ENCODE data around the gene CEP85. TPM values are rescaled to one million over a fixed set of nuclear protein-coding genes. Genes with fewer than 3 reads are reported as not detected.

Gene CEP85
- total RNA-seq, 2 donors from 2014 or later: 2.8 to 4.0 TPM

DNA sequence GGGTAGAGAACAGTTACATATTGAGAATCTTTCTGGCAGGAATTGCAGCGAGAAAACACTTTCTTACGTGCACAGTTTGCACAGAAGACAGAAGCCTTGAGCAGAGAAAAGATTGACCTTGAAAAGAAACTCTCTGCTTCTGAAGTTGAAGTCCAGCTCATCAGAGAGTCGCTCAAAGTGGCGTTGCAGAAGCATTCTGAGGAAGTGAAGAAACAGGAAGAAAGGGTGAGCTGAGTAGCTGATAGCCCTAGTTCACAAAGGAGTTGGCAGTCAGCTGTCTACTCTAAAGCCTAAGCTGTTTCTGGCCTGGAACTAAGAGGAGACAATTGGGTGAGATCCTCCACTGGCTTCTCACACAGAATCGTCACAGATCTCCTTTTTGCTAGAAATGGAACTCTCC, 25.6 kb downstream of the CEP85 start:
- no peak for ATAC-seq (ENCODE audit: insufficient number of reproducible peaks, low FRiP score, low read depth)
- H3K27me3 ChIP-seq (replicated peaks; ENCODE audit: insufficient read depth): no peaks in the 10 kb centered on the region
- no peaks in the 10 kb centered on the region for H3K9me3 ChIP-seq
- no peak overlapping the region for H3K27ac ChIP-seq
- no peaks in the 10 kb centered on the region for H3K36me3 ChIP-seq
- no peaks in the 10 kb centered on the region for H3K4me1 ChIP-seq (ENCODE audit: control insufficient read depth in 1 of 2, low read depth in 2 of 2)
- TF ChIP-seq, protein P1, sequence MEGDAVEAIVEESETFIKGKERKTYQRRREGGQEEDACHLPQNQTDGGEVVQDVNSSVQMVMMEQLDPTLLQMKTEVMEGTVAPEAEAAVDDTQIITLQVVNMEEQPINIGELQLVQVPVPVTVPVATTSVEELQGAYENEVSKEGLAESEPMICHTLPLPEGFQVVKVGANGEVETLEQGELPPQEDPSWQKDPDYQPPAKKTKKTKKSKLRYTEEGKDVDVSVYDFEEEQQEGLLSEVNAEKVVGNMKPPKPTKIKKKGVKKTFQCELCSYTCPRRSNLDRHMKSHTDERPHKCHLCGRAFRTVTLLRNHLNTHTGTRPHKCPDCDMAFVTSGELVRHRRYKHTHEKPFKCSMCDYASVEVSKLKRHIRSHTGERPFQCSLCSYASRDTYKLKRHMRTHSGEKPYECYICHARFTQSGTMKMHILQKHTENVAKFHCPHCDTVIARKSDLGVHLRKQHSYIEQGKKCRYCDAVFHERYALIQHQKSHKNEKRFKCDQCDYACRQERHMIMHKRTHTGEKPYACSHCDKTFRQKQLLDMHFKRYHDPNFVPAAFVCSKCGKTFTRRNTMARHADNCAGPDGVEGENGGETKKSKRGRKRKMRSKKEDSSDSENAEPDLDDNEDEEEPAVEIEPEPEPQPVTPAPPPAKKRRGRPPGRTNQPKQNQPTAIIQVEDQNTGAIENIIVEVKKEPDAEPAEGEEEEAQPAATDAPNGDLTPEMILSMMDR (IDR thresholded peaks at IDR 0.05): no peak
- no peak for DNase-seq (ENCODE audit: low spot score)
- H3K4me3 ChIP-seq: no peak overlapping the region

DNA sequence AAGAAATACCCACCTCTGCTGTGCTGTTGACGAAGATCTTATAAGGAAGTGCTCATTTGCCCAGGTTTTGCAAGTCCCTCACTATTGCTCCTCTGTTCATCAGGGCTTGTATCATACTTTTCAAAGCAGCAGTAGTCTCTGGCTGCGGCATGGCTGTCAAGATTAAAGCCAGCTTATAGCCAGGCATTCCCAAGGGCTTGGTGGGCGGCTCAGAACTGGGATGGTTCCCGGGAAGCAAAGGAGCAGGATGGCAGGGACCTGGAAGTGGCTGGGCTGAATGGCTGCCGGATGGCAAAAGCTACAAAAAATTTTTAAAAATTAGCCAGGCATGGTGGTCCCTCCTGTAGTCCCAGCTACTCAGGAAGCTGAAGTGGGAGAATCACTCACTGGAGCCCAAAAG, 29.2 kb downstream of the CEP85 start:
- ATAC-seq (ENCODE audit: insufficient number of reproducible peaks, low FRiP score, low read depth): no peak
- no peak for DNase-seq (ENCODE audit: low spot score)
- H3K4me1 ChIP-seq (ENCODE audit: control insufficient read depth in 1 of 2, low read depth in 2 of 2): no peaks in the 10 kb centered on the region
- no peaks in the 10 kb centered on the region for H3K9me3 ChIP-seq
- TF ChIP-seq, protein P1 (IDR thresholded peaks at IDR 0.05): no peak
- no peaks in the 10 kb centered on the region for H3K27me3 ChIP-seq (replicated peaks; ENCODE audit: insufficient read depth)
- no peak overlapping the region for H3K27ac ChIP-seq
- H3K36me3 ChIP-seq: no peaks in the 10 kb centered on the region
- no peak overlapping the region for H3K4me3 ChIP-seq

DNA sequence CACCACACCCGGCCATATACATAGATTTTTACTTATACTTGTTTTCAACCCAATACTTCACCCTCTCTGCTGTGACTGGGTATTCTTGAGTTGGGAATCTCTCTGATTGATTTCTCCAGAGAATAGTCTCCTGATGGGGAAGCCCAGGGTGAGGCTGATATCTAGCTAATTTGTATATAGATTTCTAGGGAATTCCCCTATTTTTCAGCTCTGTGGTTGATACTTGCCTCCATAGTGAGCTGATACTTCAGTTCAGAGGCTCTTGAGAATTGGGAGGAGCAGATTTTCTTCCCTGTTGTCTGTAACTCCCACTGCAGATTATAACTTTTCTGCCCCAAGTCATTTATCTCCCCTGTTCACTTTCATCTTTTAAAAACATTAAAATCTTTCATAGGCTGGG, 31.4 kb downstream of the CEP85 start:
- H3K4me3 ChIP-seq: no peak overlapping the region
- no peak overlapping the region for H3K27ac ChIP-seq
- no peaks in the 10 kb centered on the region for H3K27me3 ChIP-seq (replicated peaks; ENCODE audit: insufficient read depth)
- TF ChIP-seq, protein P1 (IDR thresholded peaks at IDR 0.05): no peak
- no peak for ATAC-seq (ENCODE audit: insufficient number of reproducible peaks, low FRiP score, low read depth)
- H3K4me1 ChIP-seq (ENCODE audit: control insufficient read depth in 1 of 2, low read depth in 2 of 2): no peaks in the 10 kb centered on the region
- H3K9me3 ChIP-seq: no peaks in the 10 kb centered on the region
- no peak for DNase-seq (ENCODE audit: low spot score)
- no peaks in the 10 kb centered on the region for H3K36me3 ChIP-seq

DNA sequence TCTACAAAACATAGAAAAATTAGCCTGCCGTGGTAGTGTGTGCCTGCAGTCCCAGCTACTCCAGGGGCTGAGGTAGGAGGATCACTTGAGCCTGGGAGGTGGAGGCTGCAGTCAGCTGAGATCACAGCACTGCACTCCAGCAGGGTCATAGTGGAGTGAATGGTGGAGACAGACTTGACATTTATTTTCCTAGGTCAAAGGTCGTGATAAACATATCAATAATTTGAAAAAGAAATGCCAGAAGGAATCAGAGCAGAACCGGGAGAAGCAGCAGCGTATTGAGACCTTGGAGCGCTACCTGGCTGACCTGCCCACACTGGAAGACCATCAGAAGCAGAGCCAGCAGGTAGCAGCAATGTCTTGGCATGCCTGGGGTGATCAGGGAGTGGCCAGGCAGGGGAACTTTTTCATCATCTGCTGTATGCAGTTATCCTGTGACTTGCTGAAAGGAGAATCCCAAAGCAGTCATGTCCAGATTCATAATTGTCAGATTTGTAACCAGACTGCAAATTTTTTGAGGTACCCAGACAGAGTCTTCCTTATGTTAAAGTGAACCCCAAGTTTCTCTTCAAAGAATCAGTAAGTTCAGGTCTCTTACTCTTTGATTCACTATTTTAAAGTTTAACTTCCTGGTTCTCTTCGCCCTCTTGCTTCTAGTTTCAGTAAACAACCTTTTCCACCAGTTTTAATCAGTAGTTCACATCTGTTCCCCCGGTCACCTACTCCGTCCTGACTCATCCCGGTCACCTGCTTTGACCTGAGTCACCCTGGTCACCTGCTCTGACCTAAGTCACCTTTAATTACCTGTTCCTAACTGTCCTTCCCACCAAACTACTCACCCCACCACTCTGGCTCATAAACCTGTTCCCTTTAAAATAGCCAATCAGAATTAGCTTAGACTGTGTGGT, 34.5 kb downstream of the CEP85 start:
- no peak for DNase-seq (ENCODE audit: low spot score)
- H3K4me1 ChIP-seq (ENCODE audit: control insufficient read depth in 1 of 2, low read depth in 2 of 2): no peaks in the 10 kb centered on the region
- H3K36me3 ChIP-seq: no peaks in the 10 kb centered on the region
- no peak overlapping the region for H3K27ac ChIP-seq
- no peak overlapping the region for H3K4me3 ChIP-seq
- no peaks in the 10 kb centered on the region for H3K9me3 ChIP-seq
- no peak for ATAC-seq (ENCODE audit: insufficient number of reproducible peaks, low FRiP score, low read depth)
- H3K27me3 ChIP-seq (replicated peaks; ENCODE audit: insufficient read depth): no peaks in the 10 kb centered on the region
- TF ChIP-seq, protein P1 (IDR thresholded peaks at IDR 0.05): no peak

DNA sequence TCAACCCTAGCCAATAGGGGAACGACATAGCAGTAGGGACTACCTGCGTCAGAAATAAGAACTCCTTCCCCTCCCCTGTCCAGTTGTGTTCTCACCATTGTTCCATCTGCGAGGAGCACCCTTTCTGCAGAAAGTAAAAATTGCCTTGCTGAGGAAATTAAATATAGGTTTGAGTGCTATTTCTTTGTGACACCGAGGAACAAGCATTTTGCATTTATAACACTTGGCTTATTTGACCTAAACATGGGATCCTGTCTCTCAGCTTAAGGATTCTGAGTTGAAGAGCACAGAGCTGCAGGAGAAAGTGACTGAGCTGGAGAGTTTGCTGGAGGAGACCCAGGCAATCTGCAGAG, 35.2 kb downstream of the CEP85 start:
- ATAC-seq (ENCODE audit: insufficient number of reproducible peaks, low FRiP score, low read depth) (no peak), DNase-seq (ENCODE audit: low spot score) (no peak)
- TF ChIP-seq, protein P1 (IDR thresholded peaks at IDR 0.05): no peak
- H3K36me3 ChIP-seq: no peaks in the 10 kb centered on the region
- no peaks in the 10 kb centered on the region for H3K27me3 ChIP-seq (replicated peaks; ENCODE audit: insufficient read depth)
- no peak overlapping the region for H3K27ac ChIP-seq
- no peaks in the 10 kb centered on the region for H3K4me1 ChIP-seq (ENCODE audit: control insufficient read depth in 1 of 2, low read depth in 2 of 2)
- H3K9me3 ChIP-seq: no peaks in the 10 kb centered on the region
- no peak overlapping the region for H3K4me3 ChIP-seq

All from thoracic aorta (tissue), 2 donors.